Muscle layer of duodenum (tissue), 2 donors: ENCODE results near the gene AGFG2.
"Not testable (repeated sequence)": the region's sequence is repeated elsewhere in the genome, so short reads cannot be mapped to it uniquely, and the experiment has no call there.

Experiments used
- H3K27ac ChIP-seq: one replicate; pipeline ENCODE4 v1.7.0; 2013; ENCODE audit warnings: mild to moderate bottlenecking, low read length
- H3K27me3 ChIP-seq: one replicate; pipeline ENCODE4 v1.7.0; 2013; ENCODE audit warnings: low read depth, mild to moderate bottlenecking, control low read depth, low read length
- H3K36me3 ChIP-seq, 2 donors: one replicate each; pipeline ENCODE4 v1.7.0; 2013; ENCODE audit warnings: low read length in 2 of 2, control low read depth in 1 of 2, mild to moderate bottlenecking in 1 of 2; ENCODE audit not compliant: insufficient read depth in 2 of 2, control insufficient read depth in 1 of 2
- H3K4me1 ChIP-seq, 2 donors: one replicate each; pipeline ENCODE4 v1.7.0; 2013; ENCODE audit warnings: low read length in 2 of 2, mild to moderate bottlenecking in 2 of 2, control low read depth in 1 of 2, moderate library complexity in 1 of 2; ENCODE audit not compliant: insufficient read depth in 2 of 2, control insufficient read depth in 1 of 2
- H3K4me3 ChIP-seq, 2 donors: one replicate each; pipeline ENCODE4 v1.7.0; 2013; ENCODE audit warnings: low read length in 2 of 2, low read depth in 1 of 2, mild to moderate bottlenecking in 1 of 2
- H3K9me3 ChIP-seq, 2 donors: one replicate each; pipeline ENCODE4 v1.7.0; 2013; ENCODE audit warnings: low read length in 2 of 2, control low read depth in 1 of 2, mild to moderate bottlenecking in 1 of 2; ENCODE audit not compliant: control insufficient read depth in 1 of 2
- donor health status: healthy.

Gene AGFG2

DNA sequence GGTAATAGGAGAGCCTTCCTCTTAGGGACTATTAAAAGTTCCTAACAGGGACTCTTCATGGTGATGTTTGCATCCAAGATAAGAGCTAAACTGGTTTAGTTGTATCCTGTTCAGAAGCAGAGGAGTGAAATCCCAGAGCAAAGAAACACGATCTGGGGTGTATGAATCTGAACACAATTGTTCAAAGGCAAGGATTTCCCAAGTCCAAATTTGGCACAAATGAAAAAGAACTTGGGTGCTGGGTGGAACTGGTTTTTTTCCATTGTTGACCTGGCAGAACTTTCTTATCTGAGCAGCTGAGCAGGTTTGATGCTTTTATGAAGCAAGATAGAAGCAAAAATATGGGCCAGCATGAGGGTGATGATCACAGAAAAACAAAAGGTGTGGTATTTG lies 6.0 kb downstream of the AGFG2 start:
- H3K4me3 ChIP-seq: peak overlapping the region in 1 of 2 donors; percentile 39
- peak overlapping the region; percentile 91 for H3K27ac ChIP-seq
- peaks cover 0 to 4% of the 10 kb centered on the region in 2 donors for H3K36me3 ChIP-seq
- no peaks in the 10 kb centered on the region for H3K9me3 ChIP-seq
- no peaks in the 10 kb centered on the region for H3K27me3 ChIP-seq
- peaks cover 42 to 52% of the 10 kb centered on the region in 2 donors for H3K4me1 ChIP-seq

GRCh38 chr7:100545360-100546128 lies 6.5 kb downstream of the AGFG2 start:
- no peaks in the 10 kb centered on the region for H3K9me3 ChIP-seq

GRCh38 chr7:100546129-100546925 lies 7.3 kb downstream of the AGFG2 start:
- Histone ChIP-seq H3K4me1 (peaks cover 38 to 47% of the 10 kb centered on the region in 2 donors), H3K27ac (peak overlapping the region; percentile 91), H3K4me3 (peak overlapping the region; percentile 4 to 39), H3K36me3 (peaks cover 0 to 8% of the 10 kb centered on the region in 2 donors), H3K9me3 (no peaks in the 10 kb centered on the region), H3K27me3 (no peaks in the 10 kb centered on the region)

More at GRCh38 chr7:100545360-100546128, 6.5 kb downstream of the AGFG2 start:
- peaks cover 0 to 8% of the 10 kb centered on the region in 2 donors for H3K36me3 ChIP-seq
- H3K4me3 ChIP-seq: peak overlapping the region in 1 of 2 donors; percentile 39
- H3K27ac ChIP-seq: peak overlapping the region; percentile 91
- peaks cover 38 to 47% of the 10 kb centered on the region in 2 donors for H3K4me1 ChIP-seq
- H3K27me3 ChIP-seq: no peaks in the 10 kb centered on the region

- Histone ChIP-seq H3K4me1 (peaks cover 38 to 47% of the 10 kb centered on the region in 2 donors), H3K36me3 (peaks cover 0 to 9% of the 10 kb centered on the region in 2 donors), H3K27ac (peak overlapping the region; percentile 91), H3K9me3 (no peaks in the 10 kb centered on the region), H3K4me3 (peak overlapping the region; percentile 4 to 39), H3K27me3 (no peaks in the 10 kb centered on the region)
These were observed 8.2 kb downstream of the AGFG2 start for GRCh38 chr7:100546926-100547800.

DNA sequence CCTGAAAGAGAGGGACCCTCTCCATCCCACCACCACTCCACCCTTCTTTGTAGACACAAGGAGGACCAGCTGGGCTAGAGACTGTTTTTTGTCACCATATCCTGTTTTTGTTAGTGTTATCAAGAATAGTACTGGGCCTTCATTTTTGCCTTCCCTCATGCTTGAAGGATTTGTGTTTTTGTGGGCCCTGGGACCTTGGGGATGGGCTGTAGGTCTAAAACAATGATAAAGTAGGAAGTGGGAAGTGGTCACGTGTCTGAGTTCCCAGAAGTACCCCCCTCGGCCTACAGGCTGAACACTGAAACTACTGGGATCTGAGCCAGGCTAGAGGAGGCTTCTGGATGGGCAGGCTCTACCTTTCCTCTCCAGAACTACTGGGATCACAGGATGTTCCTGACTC lies 8.9 kb downstream of the AGFG2 start:
- Histone ChIP-seq H3K27me3 (no peaks in the 10 kb centered on the region), H3K4me1 (peaks cover 38 to 47% of the 10 kb centered on the region in 2 donors)

DNA sequence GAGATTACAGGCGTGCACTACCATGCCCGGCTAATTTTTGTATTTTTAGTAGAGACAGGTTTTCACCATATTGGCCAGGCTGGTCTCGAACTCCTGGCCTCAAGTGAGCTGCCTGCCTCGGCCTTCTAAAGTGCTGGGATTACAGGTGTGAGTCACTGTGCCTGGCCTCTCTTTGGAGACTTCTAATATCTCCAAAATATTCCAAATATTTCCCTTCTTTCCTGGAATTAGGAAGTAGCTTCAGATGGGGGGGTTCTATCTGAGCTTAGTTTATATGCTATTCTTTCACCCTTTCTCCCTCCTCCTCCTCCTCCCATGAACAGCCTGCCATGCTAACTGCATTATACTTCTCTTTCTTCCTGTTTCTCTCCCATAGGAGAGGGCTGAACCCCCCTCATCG lies 9.4 kb downstream of the AGFG2 start:
- not testable (repeated sequence) for H3K4me3 ChIP-seq, H3K27me3 ChIP-seq, H3K9me3 ChIP-seq
- H3K36me3 ChIP-seq: peaks cover 12 to 14% of the 10 kb centered on the region in 2 donors
- peak overlapping the region; percentile 91 for H3K27ac ChIP-seq
- peaks cover 38 to 47% of the 10 kb centered on the region in 2 donors for H3K4me1 ChIP-seq

More for the DNA sequence above, 8.9 kb downstream of the AGFG2 start:
- Histone ChIP-seq H3K9me3 (no peaks in the 10 kb centered on the region), H3K4me3 (no peak overlapping the region), H3K36me3 (peaks cover 6 to 14% of the 10 kb centered on the region in 2 donors), H3K27ac (peak overlapping the region; percentile 91)

DNA sequence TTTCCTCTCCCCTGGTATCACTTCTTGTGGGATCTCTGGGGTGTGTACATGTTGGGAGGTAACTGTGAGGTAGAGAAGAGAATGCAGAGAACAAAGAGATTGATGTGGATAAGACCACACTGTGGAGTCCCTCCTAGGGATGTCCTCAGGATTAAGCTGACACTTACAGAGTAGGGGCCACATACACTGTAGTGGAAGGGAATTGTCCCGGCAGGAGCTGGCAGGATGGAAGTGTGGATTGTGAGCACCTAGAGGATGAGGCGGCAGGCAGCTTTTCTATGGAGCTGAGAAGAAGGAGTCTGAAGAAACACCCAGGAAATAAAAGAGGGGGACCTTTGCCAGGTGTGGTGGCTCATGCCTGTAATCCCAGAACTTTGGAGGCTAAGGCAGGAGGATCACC lies 13.5 kb downstream of the AGFG2 start:
- H3K27ac ChIP-seq: no peak overlapping the region
- H3K36me3 ChIP-seq: peaks cover 21 to 38% of the 10 kb centered on the region in 2 donors
- peaks cover 6 to 9% of the 10 kb centered on the region in 2 donors for H3K4me1 ChIP-seq
- no peaks in the 10 kb centered on the region for H3K27me3 ChIP-seq
- no peak overlapping the region for H3K4me3 ChIP-seq
- no peaks in the 10 kb centered on the region for H3K9me3 ChIP-seq

- no peaks in the 10 kb centered on the region for H3K27me3 ChIP-seq
These were observed 14.0 kb downstream of the AGFG2 start for GRCh38 chr7:100553032-100553431.

GRCh38 chr7:100555701-100556100 lies 16.7 kb downstream of the AGFG2 start:
- no peak overlapping the region for H3K4me3 ChIP-seq
- no peaks in the 10 kb centered on the region for H3K9me3 ChIP-seq
- peaks cover 0 to 5% of the 10 kb centered on the region in 2 donors for H3K4me1 ChIP-seq
- H3K27ac ChIP-seq: no peak overlapping the region
- H3K27me3 ChIP-seq: no peaks in the 10 kb centered on the region
- peaks cover 13 to 38% of the 10 kb centered on the region in 2 donors for H3K36me3 ChIP-seq

More at GRCh38 chr7:100553032-100553431, 14.0 kb downstream of the AGFG2 start:
- no peak overlapping the region for H3K4me3 ChIP-seq
- peaks cover 21 to 38% of the 10 kb centered on the region in 2 donors for H3K36me3 ChIP-seq
- H3K27ac ChIP-seq: no peak overlapping the region
- H3K4me1 ChIP-seq: peaks cover 1 to 4% of the 10 kb centered on the region in 2 donors
- no peaks in the 10 kb centered on the region for H3K9me3 ChIP-seq

- Histone ChIP-seq H3K4me3 (no peak overlapping the region), H3K27ac (no peak overlapping the region), H3K27me3 (no peaks in the 10 kb centered on the region), H3K36me3 (peaks cover 13 to 38% of the 10 kb centered on the region in 2 donors), H3K9me3 (no peaks in the 10 kb centered on the region), H3K4me1 (peaks cover 0 to 5% of the 10 kb centered on the region in 2 donors)
These were observed 17.5 kb downstream of the AGFG2 start for GRCh38 chr7:100556541-100556940.
